ENCODE results near the gene ACOX1. TPM values are rescaled to one million over a fixed set of nuclear protein-coding genes. Genes with fewer than 3 reads are reported as not detected.
A peak's percentile ranks its signal among the peaks of the same experiment; 100 is the strongest.

ACOX1 gene
- total and polyA plus RNA-seq, 8 donors = 11.9 to 133 (median 29.8) TPM

DNA sequence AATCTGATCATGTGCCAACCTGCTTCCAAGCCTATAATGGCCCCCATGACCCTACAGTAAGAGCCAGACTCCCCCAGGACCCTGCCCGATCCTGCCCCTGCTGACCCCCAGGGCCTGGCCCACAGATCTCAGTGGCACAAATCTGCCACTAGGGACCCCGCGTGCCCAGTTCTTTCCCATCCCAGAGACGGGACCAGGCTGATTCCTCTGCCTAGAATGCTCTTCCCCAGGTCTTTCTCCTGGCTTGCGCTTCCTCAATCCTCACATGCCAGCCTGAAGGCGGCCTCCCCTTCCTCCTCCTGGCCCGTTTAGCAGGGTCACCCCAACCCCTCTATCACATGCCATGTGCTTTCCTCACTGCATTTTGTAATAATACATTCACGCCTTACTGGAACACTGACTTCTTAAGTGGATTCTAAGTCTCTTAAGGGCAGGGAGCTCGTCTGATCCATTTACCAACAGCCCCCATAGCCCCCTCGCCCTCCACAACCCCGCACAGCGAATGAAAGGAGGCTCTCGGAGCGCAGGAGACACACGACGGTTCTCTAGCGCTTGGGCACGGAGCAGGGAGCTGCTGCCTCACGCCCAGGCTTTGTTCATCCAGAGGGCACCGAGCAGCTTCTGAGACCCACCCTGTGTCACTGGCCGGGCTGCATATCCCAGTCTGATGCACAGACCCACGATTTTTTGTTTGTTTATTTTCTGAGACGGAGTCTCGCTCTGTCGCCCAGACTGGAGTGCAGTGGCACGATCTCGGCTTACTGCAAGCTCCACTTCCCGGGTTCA is 83.4 kb downstream of the ACOX1 start:
- no peaks in the 10 kb centered on the region for H3K27me3 ChIP-seq
- DNase-seq = peak in 1 of 2 donors; percentile 43
- H3K27ac ChIP-seq = peak overlapping the region; percentile 91 to 97 (median 94)
- intact Hi-C loops (cut with DNase I; ENCODE audit: low total_unique reads) = no loop called here
- H3K36me3 ChIP-seq = peaks cover 35 to 56% (median 49%) of the 10 kb centered on the region in 4 donors
- H3K4me3 ChIP-seq = peak overlapping the region; percentile 74 to 85 (median 80)
- no peaks in the 10 kb centered on the region for H3K9me3 ChIP-seq
- TF ChIP-seq, protein P1, sequence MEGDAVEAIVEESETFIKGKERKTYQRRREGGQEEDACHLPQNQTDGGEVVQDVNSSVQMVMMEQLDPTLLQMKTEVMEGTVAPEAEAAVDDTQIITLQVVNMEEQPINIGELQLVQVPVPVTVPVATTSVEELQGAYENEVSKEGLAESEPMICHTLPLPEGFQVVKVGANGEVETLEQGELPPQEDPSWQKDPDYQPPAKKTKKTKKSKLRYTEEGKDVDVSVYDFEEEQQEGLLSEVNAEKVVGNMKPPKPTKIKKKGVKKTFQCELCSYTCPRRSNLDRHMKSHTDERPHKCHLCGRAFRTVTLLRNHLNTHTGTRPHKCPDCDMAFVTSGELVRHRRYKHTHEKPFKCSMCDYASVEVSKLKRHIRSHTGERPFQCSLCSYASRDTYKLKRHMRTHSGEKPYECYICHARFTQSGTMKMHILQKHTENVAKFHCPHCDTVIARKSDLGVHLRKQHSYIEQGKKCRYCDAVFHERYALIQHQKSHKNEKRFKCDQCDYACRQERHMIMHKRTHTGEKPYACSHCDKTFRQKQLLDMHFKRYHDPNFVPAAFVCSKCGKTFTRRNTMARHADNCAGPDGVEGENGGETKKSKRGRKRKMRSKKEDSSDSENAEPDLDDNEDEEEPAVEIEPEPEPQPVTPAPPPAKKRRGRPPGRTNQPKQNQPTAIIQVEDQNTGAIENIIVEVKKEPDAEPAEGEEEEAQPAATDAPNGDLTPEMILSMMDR (IDR thresholded peaks at IDR 0.05) = peak in 2 of 7 experiments; percentile 5 to 19
- no peak for TF ChIP-seq EP300 (IDR thresholded peaks at IDR 0.05)
- H3K4me1 ChIP-seq = peaks cover 19 to 60% (median 44%) of the 10 kb centered on the region in 4 donors
- WGBS, 5 donors = 21 to 27% (median 22%) methylated on average over 28 of the region's 28 CpGs

DNA sequence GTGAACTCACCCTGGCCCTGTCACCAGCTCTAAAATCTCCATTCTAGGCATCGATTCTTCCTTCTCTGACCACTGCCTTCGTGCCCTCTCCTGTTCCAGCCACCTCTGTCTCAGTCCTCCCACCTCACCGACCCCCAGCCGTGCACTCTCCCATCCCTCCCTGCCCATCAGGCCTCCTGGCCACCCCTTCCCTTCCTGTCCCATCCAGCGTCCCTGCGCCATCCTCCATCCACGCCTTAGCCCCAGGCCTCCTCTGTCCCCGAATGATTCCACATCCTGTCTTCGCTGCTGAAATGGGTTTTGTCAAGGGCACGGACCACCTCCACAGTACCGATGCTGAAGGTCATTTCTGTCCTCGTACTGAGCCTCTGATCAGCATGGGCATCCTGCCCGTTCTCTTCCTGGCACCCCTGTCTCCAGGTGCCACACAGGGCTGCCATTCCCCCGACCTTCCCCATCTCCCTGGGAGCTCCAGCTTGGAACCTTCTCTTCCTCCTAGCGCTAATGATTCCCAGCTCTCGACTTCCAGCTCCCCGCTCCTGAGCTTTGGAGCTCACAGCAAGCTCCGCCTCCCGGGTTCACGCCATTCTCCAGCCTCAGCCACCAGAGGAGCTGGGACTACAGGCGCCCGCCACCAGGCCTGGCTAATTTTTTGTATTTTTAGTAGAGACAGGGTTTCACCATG is 84.8 kb downstream of the ACOX1 start:
- Histone ChIP-seq H3K27ac (peak overlapping the region in 3 of 5 donors; percentile 7 to 97 (median 94)), H3K27me3 (no peaks in the 10 kb centered on the region), H3K36me3 (peaks cover 38 to 54% (median 49%) of the 10 kb centered on the region in 4 donors), H3K4me1 (peaks cover 19 to 60% (median 44%) of the 10 kb centered on the region in 4 donors), H3K4me3 (no peak overlapping the region), H3K9me3 (no peaks in the 10 kb centered on the region)
- WGBS, 5 donors = 77 to 81% (median 79%) methylated on average over 22 of the region's 22 CpGs
- intact Hi-C loops (cut with DNase I; ENCODE audit: low total_unique reads) = no loop called here
- DNase-seq = peak in 1 of 2 donors; percentile 33
- TF ChIP-seq POLR2A (IDR thresholded peaks at IDR 0.05) (no peak), EP300 (IDR thresholded peaks at IDR 0.05) (no peak), POLR2AphosphoS5 (IDR thresholded peaks at IDR 0.05) (no peak)
- TF ChIP-seq, protein P1 (IDR thresholded peaks at IDR 0.05) = no peak

DNA sequence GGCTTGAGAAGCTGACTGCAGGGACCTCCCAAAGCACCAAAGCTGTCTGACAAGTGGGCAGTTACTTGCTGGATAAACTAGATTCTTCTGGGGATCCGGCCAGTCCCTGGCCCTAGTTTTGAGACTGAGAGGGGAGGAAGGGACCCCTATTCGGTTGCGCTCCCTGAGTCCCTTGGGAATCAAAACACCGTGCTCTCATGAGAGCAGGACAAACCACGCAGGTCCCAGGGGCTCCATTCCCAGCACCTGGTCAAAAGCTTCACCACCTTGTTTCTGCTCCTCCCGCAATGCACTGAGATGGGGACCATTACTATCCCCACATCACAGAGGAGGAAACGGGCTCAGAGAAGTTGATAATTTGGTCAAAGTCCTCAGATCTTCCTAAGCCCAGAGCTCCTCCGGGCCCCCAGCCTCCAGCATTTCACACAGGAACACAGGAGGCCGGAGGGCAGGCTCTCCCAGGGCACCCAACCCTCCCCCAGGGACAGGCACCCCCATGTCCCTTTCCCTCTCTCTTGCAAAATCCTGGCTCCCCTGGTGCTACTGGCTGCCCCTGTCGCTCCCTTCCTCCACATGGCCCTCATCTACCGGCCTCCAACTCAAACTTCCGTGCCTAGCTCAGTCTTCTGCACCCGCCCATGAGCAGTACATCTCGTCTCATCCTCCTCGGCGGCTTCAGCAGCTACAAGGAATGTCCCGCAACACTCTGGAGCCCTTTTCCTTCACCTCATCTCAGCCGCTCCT is 85.5 kb downstream of the ACOX1 start:
- WGBS, 5 donors = 88 to 91% (median 88%) methylated on average over 16 to 18 of the region's 18 CpGs

More for the DNA sequence above, 85.5 kb downstream of the ACOX1 start:
- TF ChIP-seq EP300 (IDR thresholded peaks at IDR 0.05) = no peak
- TF ChIP-seq, protein P1 (IDR thresholded peaks at IDR 0.05) = no peak
- TF ChIP-seq POLR2AphosphoS5 (IDR thresholded peaks at IDR 0.05) = no peak
- TF ChIP-seq POLR2A (IDR thresholded peaks at IDR 0.05) = no peak
- intact Hi-C loops (cut with DNase I; ENCODE audit: low total_unique reads) = no loop called here
- no peak for DNase-seq
- Histone ChIP-seq H3K36me3 (peaks cover 31 to 52% (median 46%) of the 10 kb centered on the region in 4 donors), H3K27ac (peak overlapping the region in 2 of 5 donors; percentile 24 to 39), H3K9me3 (no peaks in the 10 kb centered on the region), H3K4me3 (no peak overlapping the region), H3K4me1 (peaks cover 19 to 60% (median 44%) of the 10 kb centered on the region in 4 donors), H3K27me3 (no peaks in the 10 kb centered on the region)

Measured in stomach (tissue), 9 donors.